Measurements from ENCODE around the gene COL13A1.

DNA sequence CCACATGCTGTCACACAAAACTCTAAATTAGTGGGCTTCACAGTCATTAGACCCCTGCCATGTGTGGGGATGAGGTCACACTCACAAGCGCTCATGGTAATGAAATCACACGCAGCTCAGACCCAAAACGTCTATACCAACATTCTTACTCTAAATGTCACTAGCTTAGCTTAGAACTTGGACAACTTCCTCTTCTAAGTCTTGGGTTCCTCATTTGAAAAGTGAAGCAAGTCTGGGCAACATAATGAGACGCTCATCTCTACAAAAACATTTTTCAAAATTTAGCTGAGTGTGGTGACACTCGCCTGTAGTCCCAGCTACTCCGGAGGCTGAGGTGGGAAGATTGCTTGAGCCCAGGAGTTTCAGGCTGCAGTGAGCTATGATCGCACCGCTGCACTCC lies 158.2 kb downstream of the COL13A1 start:
- TF ChIP-seq, protein P1, sequence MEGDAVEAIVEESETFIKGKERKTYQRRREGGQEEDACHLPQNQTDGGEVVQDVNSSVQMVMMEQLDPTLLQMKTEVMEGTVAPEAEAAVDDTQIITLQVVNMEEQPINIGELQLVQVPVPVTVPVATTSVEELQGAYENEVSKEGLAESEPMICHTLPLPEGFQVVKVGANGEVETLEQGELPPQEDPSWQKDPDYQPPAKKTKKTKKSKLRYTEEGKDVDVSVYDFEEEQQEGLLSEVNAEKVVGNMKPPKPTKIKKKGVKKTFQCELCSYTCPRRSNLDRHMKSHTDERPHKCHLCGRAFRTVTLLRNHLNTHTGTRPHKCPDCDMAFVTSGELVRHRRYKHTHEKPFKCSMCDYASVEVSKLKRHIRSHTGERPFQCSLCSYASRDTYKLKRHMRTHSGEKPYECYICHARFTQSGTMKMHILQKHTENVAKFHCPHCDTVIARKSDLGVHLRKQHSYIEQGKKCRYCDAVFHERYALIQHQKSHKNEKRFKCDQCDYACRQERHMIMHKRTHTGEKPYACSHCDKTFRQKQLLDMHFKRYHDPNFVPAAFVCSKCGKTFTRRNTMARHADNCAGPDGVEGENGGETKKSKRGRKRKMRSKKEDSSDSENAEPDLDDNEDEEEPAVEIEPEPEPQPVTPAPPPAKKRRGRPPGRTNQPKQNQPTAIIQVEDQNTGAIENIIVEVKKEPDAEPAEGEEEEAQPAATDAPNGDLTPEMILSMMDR (IDR thresholded peaks at IDR 0.05) = no peak
- no peak for TF ChIP-seq POLR2A (IDR thresholded peaks at IDR 0.05)

All from adrenal gland (tissue), 5 donors.